HepG2 (cell line): Measurements from ENCODE around the gene SLA2. TPM values are rescaled to one million over a fixed set of nuclear protein-coding genes. Genes with fewer than 3 reads are reported as not detected.

ENCODE experiments used
- BRF2 ChIP-seq: sonication (generic); formaldehyde crosslinking; IDR thresholded peaks from 2 replicates; pipeline ENCODE4 v1.8.1; 2022; ENCODE audit warnings: mild to moderate bottlenecking, missing genetic modification reagents
- KDM1A ChIP-seq: IDR thresholded peaks from 2 replicates; pipeline ENCODE4 v1.6.1; 2016; ENCODE audit warnings: missing compliant biosample characterization
- MTERF4 ChIP-seq: sonication (generic); formaldehyde crosslinking; IDR thresholded peaks from 2 replicates; pipeline ENCODE4 v1.8.0; 2023; ENCODE audit warnings: mild to moderate bottlenecking, missing genetic modification reagents
- NR0B2 ChIP-seq: sonication (generic); formaldehyde crosslinking; IDR thresholded peaks from 2 replicates; pipeline ENCODE4 v1.4.0; 2020; ENCODE audit warnings: mild to moderate bottlenecking, missing genetic modification reagents
- PATZ1 ChIP-seq: sonication (generic); formaldehyde crosslinking; IDR thresholded peaks from 2 replicates; pipeline ENCODE4 v1.4.0; 2020; ENCODE audit warnings: missing genetic modification reagents
- SRSF1 ChIP-seq: fragments of 200-400 bp; formaldehyde crosslinking; optimal IDR thresholded peaks from 2 replicates; pipeline ENCODE3; 2017; ENCODE audit warnings: mild to moderate bottlenecking, low read depth, low read length, moderate library complexity
- SYNCRIP ChIP-seq: fragments of 200-400 bp; formaldehyde crosslinking; IDR thresholded peaks from 2 replicates; pipeline ENCODE4 v1.6.1; 2018; ENCODE audit warnings: mild to moderate bottlenecking, low read depth, low read length; ENCODE audit not compliant: insufficient read depth
- TEF ChIP-seq: sonication (generic); formaldehyde crosslinking; IDR thresholded peaks from 2 replicates; pipeline ENCODE4 v1.5.0; 2020; ENCODE audit warnings: missing genetic modification reagents
- TERF1 ChIP-seq: sonication (generic); formaldehyde crosslinking; IDR thresholded peaks from 2 replicates; pipeline ENCODE4 v1.8.0; 2022; ENCODE audit warnings: mild to moderate bottlenecking, missing genetic modification reagents, moderate library complexity
- TOE1 ChIP-seq: sonication (generic); formaldehyde crosslinking; IDR thresholded peaks from 2 replicates; pipeline ENCODE4 v1.4.0; 2020; ENCODE audit warnings: mild to moderate bottlenecking, missing genetic modification reagents
- TP53 ChIP-seq: sonication (generic); formaldehyde crosslinking; conservative IDR thresholded peaks from 2 replicates; pipeline ENCODE4 v1.4.0; 2020; ENCODE audit warnings: missing genetic modification reagents
- YY1 ChIP-seq: IDR thresholded peaks from 2 replicates; pipeline ENCODE4 v1.6.1; 2011; ENCODE audit warnings: low read length, low read depth, moderate library complexity, mild to moderate bottlenecking; ENCODE audit not compliant: insufficient read depth, insufficient replicate concordance
- ZBTB34 ChIP-seq: sonication (generic); formaldehyde crosslinking; IDR thresholded peaks from 2 replicates; pipeline ENCODE4 v1.8.0; 2022; ENCODE audit warnings: mild to moderate bottlenecking, missing genetic modification reagents
- ZFX ChIP-seq: sonication (generic); formaldehyde crosslinking; IDR thresholded peaks from 2 replicates; pipeline ENCODE4 v1.4.0; 2020; ENCODE audit warnings: mild to moderate bottlenecking, low read depth, missing genetic modification reagents, moderate library complexity
- ZNF180 ChIP-seq: sonication (generic); formaldehyde crosslinking; IDR thresholded peaks from 2 replicates; pipeline ENCODE4 v1.4.0; 2020; ENCODE audit warnings: low read depth, missing genetic modification reagents, borderline replicate concordance
- ZNF343 ChIP-seq: sonication (generic); formaldehyde crosslinking; IDR thresholded peaks from 2 replicates; pipeline ENCODE4 v1.4.0; 2020; ENCODE audit warnings: mild to moderate bottlenecking, missing genetic modification reagents
- ZNF543 ChIP-seq: sonication (generic); formaldehyde crosslinking; IDR thresholded peaks from 2 replicates; pipeline ENCODE4 v1.4.0; 2020; ENCODE audit warnings: mild to moderate bottlenecking, missing genetic modification reagents
- ZNF558 ChIP-seq: sonication (generic); formaldehyde crosslinking; IDR thresholded peaks from 2 replicates; pipeline ENCODE4 v1.9.0; 2022; ENCODE audit warnings: mild to moderate bottlenecking, missing genetic modification reagents, borderline replicate concordance
- ZNF878 ChIP-seq: sonication (generic); formaldehyde crosslinking; IDR thresholded peaks from 2 replicates; pipeline ENCODE4 v1.8.1; 2023; ENCODE audit warnings: mild to moderate bottlenecking, missing genetic modification reagents, moderate library complexity
- ZNF891 ChIP-seq: sonication (generic); formaldehyde crosslinking; IDR thresholded peaks from 2 replicates; pipeline ENCODE4 v1.5.0; 2020; ENCODE audit warnings: mild to moderate bottlenecking, missing genetic modification reagents
- polyA plus RNA-seq, 8 experiments: library from polyadenylated mRNA; depleted of rRNA in 3 of 8; stranded (reverse) in 7 of 8; unstranded in 1 of 8; fragments of >200 nt; fragmentation: Illumina TruSeq in 4 of 8; extraction: Trizol in 4 of 8; gene quantifications; 2 replicates each; pipeline versions ENCODE4 v1.2.1 to v1.2.3, GENCODE V29; 2011 to 2016; ENCODE audit warnings: low read depth in 4 of 8, missing spikeins in 1 of 8, mixed read lengths in 1 of 8; ENCODE audit not compliant: insufficient read depth in 1 of 8
- total RNA-seq, 5 experiments: library from RNA; depleted of rRNA; stranded (reverse); fragments of >200 nt; fragmentation: Illumina TruSeq; extraction: Trizol; gene quantifications; 2 replicates each; pipeline ENCODE4 v1.2.3, GENCODE V29; 2016; ENCODE audit warnings: low read depth in 1 of 5

The SLA2 gene
- total and polyA plus RNA-seq, 2 of the 13 experiments (the other 11 are each of a cell fraction or from before 2014, with no cell fraction given), result 1.6 to 3.6 TPM

- TF ChIP-seq PATZ1 (CRISPR knock-in tag), result peak; percentile 80
- TF ChIP-seq KDM1A (CRISPR knock-in tag), result no peak; the same call in 1 of the 2 replicates
- TF ChIP-seq BRF2, result peak; percentile 78
- TF ChIP-seq MTERF4 (CRISPR knock-in tag), result peak; percentile 94; the same call in 1 of the 2 replicates
- TF ChIP-seq ZNF343 (CRISPR knock-in tag), result 0 out of 2 replicates have a peak, but pooled peaks have one; percentile 90
- peak; percentile 96 for TF ChIP-seq NR0B2 (CRISPR knock-in tag)
- peak; percentile 84; the same call in 1 of the 2 replicates for TF ChIP-seq TP53 (CRISPR knock-in tag)
- peak; percentile 74; the same call in 1 of the 2 replicates for TF ChIP-seq ZNF543
- peak; percentile 92 for TF ChIP-seq ZNF891 (CRISPR knock-in tag)
- 0 out of 2 replicates have a peak, but pooled peaks have one; percentile 6 for TF ChIP-seq TERF1 (CRISPR knock-in tag)
- TF ChIP-seq SYNCRIP, result no peak
- TF ChIP-seq ZNF878 (CRISPR knock-in tag), result peak; percentile 75; the same call in 1 of the 2 replicates
- TF ChIP-seq TEF (CRISPR knock-in tag), result no peak
- TF ChIP-seq ZBTB34 (CRISPR knock-in tag), result 0 out of 2 replicates have a peak, but pooled peaks have one; percentile 65
- TF ChIP-seq ZNF558 (CRISPR knock-in tag), result 0 out of 2 replicates have a peak, but pooled peaks have one; percentile 76
- TF ChIP-seq SRSF1, result peak; percentile 88
- TF ChIP-seq ZFX, result peak; percentile 94
- TF ChIP-seq YY1, result peak; percentile 85
- peak; percentile 43 for TF ChIP-seq ZNF180 (CRISPR knock-in tag)
- TF ChIP-seq TOE1 (CRISPR knock-in tag), result no peak; the same call in none of the 2 replicates
Observed at GRCh38 chr20:36605399-36606157, 40.4 kb downstream of the SLA2 start, which contains the start of gene RAB5IF (continued).
